ENCODE data around the gene SNX30. TPM values are rescaled to one million over a fixed set of nuclear protein-coding genes. Genes with fewer than 3 reads are reported as not detected.
A peak's percentile ranks its signal among the peaks of the same experiment; 100 is the strongest.

SNX30 gene
- total and polyA plus RNA-seq, 2 donors (not counting 1 experiment from before 2014, with no cell fraction given) = 3.8 to 20.6 TPM

DNA sequence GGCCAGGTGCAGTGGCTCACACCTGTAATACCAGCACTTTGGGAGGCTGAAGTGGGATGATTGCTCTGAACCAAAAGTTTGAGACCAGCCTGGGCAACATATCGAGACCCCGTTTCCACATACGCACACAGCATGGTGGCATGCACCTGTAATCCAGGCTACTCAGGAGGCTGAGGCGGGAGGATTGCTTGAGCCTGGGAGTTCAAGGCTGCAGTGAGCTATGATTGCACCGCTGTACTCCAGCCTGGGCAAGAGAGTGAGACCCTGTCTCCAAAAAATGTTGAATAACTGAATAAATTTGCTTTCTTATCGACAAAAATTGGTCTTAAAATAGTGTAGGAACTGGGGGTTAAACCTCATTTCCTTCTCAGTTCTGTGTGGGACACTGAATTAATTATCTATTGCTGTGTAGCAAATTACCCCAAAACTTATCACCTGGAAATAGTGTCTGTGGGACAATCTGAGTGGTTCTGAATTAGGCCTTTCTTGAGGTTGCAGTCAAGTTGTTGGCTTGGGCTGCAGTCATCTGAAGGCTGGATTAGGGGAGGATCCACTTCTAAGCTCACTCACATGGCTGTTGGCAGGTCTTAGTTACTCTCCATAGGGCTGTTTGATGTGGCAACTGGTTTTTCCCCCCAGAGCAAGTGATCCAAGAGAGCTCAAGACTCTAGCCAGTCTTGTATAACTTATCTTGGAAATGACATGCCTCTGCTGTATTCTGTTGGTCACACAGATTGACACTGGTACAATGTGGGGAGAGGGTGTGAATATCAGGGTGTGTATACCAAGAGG is 2.0 kb downstream of the SNX30 start:
- no peaks in the 10 kb centered on the region for H4K20me1 ChIP-seq (ENCODE audit: control insufficient read depth, insufficient read depth, low read length, poor library complexity, severe bottlenecking)
- peak overlapping the region; percentile 1 for H3K4me2 ChIP-seq (replicated peaks; ENCODE audit: low read depth, low read length, poor library complexity, severe bottlenecking)
- Mint-ChIP-seq H3K4me3 (peak overlapping the region; percentile 84), H3K27me3 (no peaks in the 10 kb centered on the region), H3K27ac (no peak overlapping the region), H3K9me3 (ENCODE audit: insufficient read depth) (no peaks in the 10 kb centered on the region), H3K4me1 (peaks cover 52% of the 10 kb centered on the region)
- ATAC-seq (ENCODE audit: low read depth) (no peak), DNase-seq (no peak)
- peaks cover 24 to 45% of the 10 kb centered on the region in 2 donors for H3K4me1 ChIP-seq (ENCODE audit: control insufficient read depth in 2 of 2, insufficient read depth in 2 of 2, low read length in 2 of 2)
- H3K79me2 ChIP-seq (ENCODE audit: control insufficient read depth, insufficient read depth, low read length) = peaks cover 59% of the 10 kb centered on the region
- H3K27ac ChIP-seq (ENCODE audit: low read length in 2 of 2) = no peak overlapping the region
- intact Hi-C loops (cut with micrococcal nuclease) = loop anchor here (5.0 kb wide), 1 partner anchor 55 kb away; no protein-coding TSS in a partner anchor
- TF ChIP-seq CTCF (IDR thresholded peaks at IDR 0.05) (no peak), EZH2 (IDR thresholded peaks at IDR 0.05; ENCODE audit: borderline replicate concordance, insufficient read depth, low read depth, low read length, poor library complexity, severe bottlenecking) (no peak)
- POLR2A ChIA-PET = no interaction called here
- no peaks in the 10 kb centered on the region for H3K27me3 ChIP-seq (replicated peaks in 1 of 4; ENCODE audit: control extremely low read depth in 1 of 4, control insufficient read depth in 3 of 4, insufficient read depth in 4 of 4, low read length in 3 of 4)
- no peak overlapping the region for H3K4me3 ChIP-seq (ENCODE audit: control extremely low read depth in 1 of 5, extremely low read depth in 1 of 5, insufficient read depth in 1 of 5, low read depth in 2 of 5, low read length in 4 of 5)
- H3K36me3 ChIP-seq (replicated peaks in 1 of 2; ENCODE audit: control extremely low read depth in 1 of 2, control insufficient read depth in 1 of 2, extremely low read depth in 1 of 2, insufficient read depth in 2 of 2, low read length in 1 of 2) = no peaks in the 10 kb centered on the region
- CTCF ChIA-PET = interaction anchor here (0.5 to 1.3 kb wide), 2 partner anchors 40 to 1465 kb away, joined by 4 read pairs; no protein-coding TSS in a partner anchor
- 80% methylated on average over 5 of the region's 6 CpGs for WGBS (ENCODE audit: insufficient coverage)
- H2AFZ ChIP-seq (ENCODE audit: insufficient read depth, low read depth, low read length, poor library complexity, severe bottlenecking) = no peak overlapping the region
- no peak overlapping the region for H3K9ac ChIP-seq (ENCODE audit: low read length)
- H3K9me3 ChIP-seq (ENCODE audit: control extremely low read depth in 1 of 3, control insufficient read depth in 2 of 3, insufficient read depth in 1 of 3, low read length in 2 of 3) = no peaks in the 10 kb centered on the region

DNA sequence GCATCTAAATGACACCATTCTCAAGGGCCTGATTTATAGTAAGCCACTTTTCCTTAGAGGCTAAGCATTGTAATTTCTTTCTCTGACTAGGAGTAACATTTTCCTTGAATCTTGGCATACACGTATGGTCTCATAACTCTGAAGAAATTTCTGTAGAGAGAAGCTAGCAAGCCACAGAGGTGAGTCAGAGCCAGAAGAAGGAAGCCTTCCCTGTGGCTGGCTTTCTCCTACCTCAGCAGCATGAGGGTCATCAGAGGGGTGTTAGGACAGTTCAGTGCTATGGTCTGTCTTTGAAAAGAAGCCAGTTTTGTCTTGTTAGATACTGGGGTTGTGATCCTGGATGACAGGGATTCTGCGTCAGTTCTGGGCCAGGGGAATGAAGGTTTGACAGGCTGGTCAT is 3.2 kb downstream of the SNX30 start:
- no peaks in the 10 kb centered on the region for H3K9me3 ChIP-seq (ENCODE audit: control extremely low read depth in 1 of 3, control insufficient read depth in 2 of 3, insufficient read depth in 1 of 3, low read length in 2 of 3)
- ChIA-PET POLR2A (no interaction called here), CTCF (no interaction called here)
- ATAC-seq (ENCODE audit: low read depth) (no peak), DNase-seq (no peak)
- Mint-ChIP-seq H3K9me3 (ENCODE audit: insufficient read depth) (no peaks in the 10 kb centered on the region), H3K27ac (peak overlapping the region; percentile 27), H3K27me3 (no peaks in the 10 kb centered on the region), H3K4me3 (no peak overlapping the region), H3K4me1 (peaks cover 59% of the 10 kb centered on the region)
- H3K4me2 ChIP-seq (replicated peaks; ENCODE audit: low read depth, low read length, poor library complexity, severe bottlenecking) = no peak overlapping the region
- WGBS (ENCODE audit: insufficient coverage) = 96% methylated on average over 2 of the region's 2 CpGs
- intact Hi-C loops (cut with micrococcal nuclease) = loop anchor here (5.0 kb wide), 1 partner anchor 54 kb away; no protein-coding TSS in a partner anchor
- TF ChIP-seq CTCF (IDR thresholded peaks at IDR 0.05) = no peak
- TF ChIP-seq EZH2 (IDR thresholded peaks at IDR 0.05; ENCODE audit: borderline replicate concordance, insufficient read depth, low read depth, low read length, poor library complexity, severe bottlenecking) = no peak
- no peak overlapping the region for H3K4me3 ChIP-seq (ENCODE audit: control extremely low read depth in 1 of 5, extremely low read depth in 1 of 5, insufficient read depth in 1 of 5, low read depth in 2 of 5, low read length in 4 of 5)
- no peak overlapping the region for H3K9ac ChIP-seq (ENCODE audit: low read length)
- H3K79me2 ChIP-seq (ENCODE audit: control insufficient read depth, insufficient read depth, low read length) = peaks cover 71% of the 10 kb centered on the region
- no peaks in the 10 kb centered on the region for H3K36me3 ChIP-seq (replicated peaks in 1 of 2; ENCODE audit: control extremely low read depth in 1 of 2, control insufficient read depth in 1 of 2, extremely low read depth in 1 of 2, insufficient read depth in 2 of 2, low read length in 1 of 2)
- H3K4me1 ChIP-seq (ENCODE audit: control insufficient read depth in 2 of 2, insufficient read depth in 2 of 2, low read length in 2 of 2) = peaks cover 24 to 45% of the 10 kb centered on the region in 2 donors
- peaks cover 9% of the 10 kb centered on the region for H4K20me1 ChIP-seq (ENCODE audit: control insufficient read depth, insufficient read depth, low read length, poor library complexity, severe bottlenecking)
- H3K27me3 ChIP-seq (replicated peaks in 1 of 4; ENCODE audit: control extremely low read depth in 1 of 4, control insufficient read depth in 3 of 4, insufficient read depth in 4 of 4, low read length in 3 of 4) = no peaks in the 10 kb centered on the region
- no peak overlapping the region for H2AFZ ChIP-seq (ENCODE audit: insufficient read depth, low read depth, low read length, poor library complexity, severe bottlenecking)
- no peak overlapping the region for H3K27ac ChIP-seq (ENCODE audit: low read length in 2 of 2)

Measured in B cell (primary cell).